Measurements from ENCODE around the gene CDKN2B-AS1.

The CDKN2B-AS1 gene

DNA sequence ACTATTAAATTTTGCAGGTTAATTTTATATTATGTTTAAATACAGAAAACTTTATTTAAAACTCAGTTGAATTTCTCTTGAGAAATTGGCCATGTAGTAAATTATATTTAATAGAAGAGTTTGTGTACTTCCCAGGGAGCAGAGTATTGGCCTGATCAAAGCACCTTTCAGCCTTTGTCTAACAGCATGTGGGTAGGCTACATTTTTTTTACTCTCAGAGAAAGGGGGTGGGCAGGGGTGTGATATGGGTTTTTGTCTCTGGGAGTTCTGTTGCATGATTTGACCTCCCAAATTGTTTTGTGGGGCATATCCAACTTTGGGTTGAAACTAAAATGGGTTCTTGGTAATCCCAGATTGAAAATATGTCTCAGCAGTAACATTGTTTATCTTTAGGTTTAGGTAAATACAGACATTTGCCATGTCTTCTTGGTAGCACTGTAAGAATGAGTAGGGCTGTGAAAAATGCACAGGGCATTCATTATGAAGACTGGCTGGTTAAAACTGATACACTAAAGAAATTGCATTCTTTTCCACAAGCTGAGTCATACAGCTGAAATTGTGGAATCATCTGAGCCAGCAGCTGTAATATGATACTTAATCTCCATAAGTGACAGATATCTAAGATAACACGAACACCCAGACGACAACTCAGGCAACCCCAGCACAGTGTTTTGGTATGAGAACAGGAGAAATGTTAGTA lies 89.9 kb downstream of the CDKN2B-AS1 start:
- in situ Hi-C loops (cut with MboI; ENCODE audit: low sequenced_read_pairs) = no loop called here

DNA sequence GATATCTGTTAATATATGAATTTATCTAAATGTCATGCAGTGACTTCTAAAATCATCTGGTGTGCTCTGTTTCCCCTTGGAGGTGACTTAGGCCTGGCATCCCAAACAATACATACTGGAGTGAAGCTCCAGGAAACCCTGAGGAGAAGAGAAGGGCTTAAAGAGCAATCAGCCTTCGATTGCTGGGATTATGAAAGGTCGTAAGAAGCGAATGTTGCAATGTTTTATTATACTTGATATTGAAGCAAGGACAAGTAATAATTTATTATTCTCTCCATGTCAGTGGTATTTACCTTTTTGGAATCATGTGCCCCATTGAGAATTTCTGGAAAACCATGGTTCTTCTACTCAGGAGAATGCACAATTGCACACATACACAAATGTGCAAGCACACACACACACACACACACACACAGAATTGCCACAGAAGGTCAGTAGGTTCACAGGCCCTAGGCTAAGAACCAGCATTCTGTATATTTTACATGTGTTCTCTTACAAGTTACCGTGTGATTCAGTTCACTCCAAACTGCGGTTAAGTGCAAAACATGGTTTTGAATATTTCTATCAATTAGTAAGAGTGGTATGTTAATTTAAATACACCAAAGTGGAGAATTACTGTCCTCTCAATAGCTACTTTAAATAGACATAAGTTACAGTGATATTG lies 93.6 kb downstream of the CDKN2B-AS1 start:
- in situ Hi-C loops (cut with MboI; ENCODE audit: low sequenced_read_pairs) = no loop called here

DNA sequence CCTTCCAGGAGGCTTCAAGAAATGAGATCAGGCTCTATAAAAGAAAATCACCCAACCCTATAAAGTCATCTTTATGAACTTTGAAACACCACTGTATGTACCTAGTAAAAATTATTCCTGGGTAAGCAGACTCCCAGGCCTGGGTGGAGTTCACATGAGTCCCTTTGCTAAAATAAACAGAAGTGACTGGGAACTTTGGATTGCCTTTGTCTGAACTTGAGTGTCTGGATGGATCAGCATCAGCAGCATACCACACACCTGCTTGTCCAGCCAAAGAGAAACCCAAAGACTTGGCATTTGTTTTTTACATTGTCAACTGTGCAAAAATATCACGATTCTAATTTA lies 94.1 kb downstream of the CDKN2B-AS1 start:
- in situ Hi-C loops (cut with MboI; ENCODE audit: low sequenced_read_pairs) = no loop called here

DNA sequence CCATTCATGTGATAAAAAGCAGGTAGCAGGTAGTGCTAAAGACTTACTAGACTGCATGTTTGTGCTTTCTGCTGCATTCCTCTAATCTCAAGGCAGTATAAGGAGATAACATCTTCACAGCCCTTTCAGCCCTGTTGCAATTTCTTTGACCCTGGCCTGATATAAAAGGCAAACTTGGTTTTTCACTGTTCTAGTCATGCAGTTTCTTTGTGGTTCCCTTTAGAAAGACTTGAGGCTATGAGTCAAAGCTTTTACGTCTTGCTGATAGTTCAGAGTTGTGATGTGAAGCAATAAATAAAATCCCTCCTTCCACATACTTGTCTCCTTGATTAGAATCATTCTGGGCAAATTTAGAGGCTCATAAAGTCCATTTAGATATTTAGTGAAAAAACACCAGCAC lies 103.1 kb downstream of the CDKN2B-AS1 start:
- in situ Hi-C loops (cut with MboI; ENCODE audit: low sequenced_read_pairs) = no loop called here

DNA sequence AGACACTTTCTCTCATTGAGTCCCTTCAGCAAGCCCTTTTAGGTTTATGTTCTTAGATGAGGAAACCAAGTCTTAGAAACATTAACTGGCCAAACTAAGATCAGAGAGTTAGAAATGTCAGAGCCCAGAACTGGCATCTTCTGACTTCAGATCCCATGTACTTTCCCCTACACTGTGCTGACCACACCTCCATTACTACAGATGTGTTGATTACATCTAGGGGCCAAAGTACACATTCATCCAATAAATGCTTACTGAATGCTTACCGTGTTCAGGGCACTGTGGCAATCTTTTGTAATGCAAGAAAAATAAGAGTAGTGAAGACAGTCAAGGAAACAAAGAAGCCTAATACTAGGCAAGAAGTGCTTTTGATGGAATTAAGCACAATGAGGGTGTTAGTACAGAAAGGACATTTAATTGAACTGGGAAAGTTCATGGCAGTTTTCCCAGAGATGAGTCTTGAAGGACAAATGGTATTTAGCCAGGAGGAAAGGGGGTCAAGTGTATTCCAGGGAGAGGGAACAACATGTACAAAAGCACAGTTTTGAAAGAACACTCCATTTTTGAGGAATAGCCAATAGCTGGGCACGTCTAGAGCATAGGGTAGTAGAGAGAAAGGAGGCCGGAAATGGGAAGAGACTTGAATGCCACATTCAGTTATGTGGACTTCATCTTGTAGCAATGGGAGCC lies 104.2 kb downstream of the CDKN2B-AS1 start:
- in situ Hi-C loops (cut with MboI; ENCODE audit: low sequenced_read_pairs) = no loop called here

DNA sequence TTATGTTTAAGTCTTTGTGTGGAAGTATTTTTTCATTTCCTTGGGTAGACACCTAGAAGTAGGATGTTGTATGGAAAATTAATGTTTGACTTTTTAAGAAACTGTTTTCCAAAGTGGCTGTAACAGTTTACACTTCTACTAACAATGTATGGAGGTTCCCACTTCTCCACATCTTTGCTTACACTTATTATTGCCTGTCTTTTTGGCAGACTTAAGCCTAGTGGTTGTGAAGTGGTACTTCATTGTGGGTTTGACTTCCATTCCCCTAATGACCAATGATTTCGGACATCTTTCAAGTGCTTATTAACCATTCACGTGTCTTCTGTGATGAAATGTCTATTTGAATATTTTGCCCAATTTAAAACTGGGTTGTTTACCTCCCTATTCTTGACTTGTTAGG lies 106.0 kb downstream of the CDKN2B-AS1 start:
- in situ Hi-C loops (cut with MboI; ENCODE audit: low sequenced_read_pairs) = no loop called here

DNA sequence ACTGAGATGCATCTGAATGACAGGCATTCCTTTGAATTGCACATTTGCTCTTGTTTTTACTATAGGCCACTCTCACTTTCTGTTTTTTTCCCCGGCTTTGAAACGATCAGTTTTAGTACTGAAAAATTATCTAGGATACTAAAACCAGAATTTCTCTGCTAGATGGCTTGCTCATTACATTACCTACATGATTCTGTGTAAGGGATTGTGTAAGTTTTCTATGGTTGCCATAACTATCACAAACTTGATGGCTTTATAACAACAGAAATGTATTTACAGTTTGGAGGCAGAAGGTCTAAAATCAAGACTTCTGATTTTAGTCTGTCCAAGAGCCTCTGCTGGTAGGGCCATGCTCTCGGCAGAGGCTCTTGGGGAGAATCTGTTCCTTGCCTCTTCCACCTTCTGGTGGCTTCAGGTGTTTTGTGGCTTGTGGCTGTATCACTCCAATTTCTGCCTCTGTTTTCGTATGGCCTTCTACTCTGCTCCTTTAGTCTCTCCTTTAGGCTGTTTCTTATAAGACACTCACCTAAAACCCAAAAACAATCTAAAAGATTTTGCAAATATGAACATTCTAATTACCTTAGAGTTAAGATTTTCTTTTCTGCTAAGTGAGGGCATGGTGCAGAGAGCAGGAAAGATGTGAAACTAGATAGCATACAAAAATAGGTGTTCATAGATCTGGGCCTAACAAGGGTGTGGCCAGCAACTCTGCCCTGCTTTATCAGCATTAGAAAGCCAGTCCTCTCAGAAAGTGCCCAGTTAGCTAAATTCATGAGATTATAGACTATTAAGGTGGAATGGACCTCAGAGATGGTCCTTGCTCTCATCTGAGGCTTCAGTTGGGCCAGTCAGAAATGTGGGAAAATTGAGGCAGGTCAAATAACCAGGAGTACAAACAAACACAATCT lies 107.8 kb downstream of the CDKN2B-AS1 start:
- in situ Hi-C loops (cut with MboI; ENCODE audit: low sequenced_read_pairs) = no loop called here

DNA sequence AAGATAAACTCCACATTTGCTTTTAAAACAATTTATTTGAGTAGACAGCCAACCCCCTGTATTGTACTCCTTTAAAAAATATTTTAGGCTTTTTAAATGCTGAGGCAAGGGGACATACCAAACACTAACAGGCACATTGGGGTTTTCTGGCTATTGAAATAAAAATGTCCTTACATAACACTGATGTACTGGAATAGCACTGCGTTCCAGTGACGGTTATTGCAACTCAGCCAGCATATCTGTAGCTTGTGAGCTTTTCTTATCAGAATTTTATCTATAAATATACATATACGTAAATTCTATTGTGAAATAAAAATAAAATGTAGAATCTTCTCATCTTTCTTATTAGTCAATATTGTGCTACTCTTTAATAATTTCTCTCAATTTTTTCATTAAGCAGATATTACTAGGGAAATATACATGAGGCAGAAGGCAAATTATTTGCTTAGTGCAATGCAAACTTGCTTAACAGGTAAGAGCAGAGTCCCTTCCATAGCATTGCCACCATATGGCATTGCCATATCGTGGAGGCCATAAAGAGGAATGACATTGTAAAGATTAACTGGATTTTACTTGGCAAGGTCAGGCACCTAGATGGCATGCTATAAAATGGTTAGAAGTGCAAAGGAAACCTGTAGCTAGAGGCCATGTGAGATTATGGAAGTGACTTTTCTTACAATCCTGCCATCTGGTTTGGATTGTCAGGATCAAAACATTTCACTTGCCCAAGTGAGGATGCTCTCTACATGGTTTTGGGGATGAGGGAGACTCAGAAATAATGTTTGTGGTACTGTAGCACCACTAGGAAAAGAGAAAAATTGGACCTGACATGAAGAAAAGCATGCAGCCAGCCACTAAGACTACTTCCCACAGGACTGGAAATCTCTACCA lies 109.3 kb downstream of the CDKN2B-AS1 start:
- in situ Hi-C loops (cut with MboI; ENCODE audit: low sequenced_read_pairs) = no loop called here

DNA sequence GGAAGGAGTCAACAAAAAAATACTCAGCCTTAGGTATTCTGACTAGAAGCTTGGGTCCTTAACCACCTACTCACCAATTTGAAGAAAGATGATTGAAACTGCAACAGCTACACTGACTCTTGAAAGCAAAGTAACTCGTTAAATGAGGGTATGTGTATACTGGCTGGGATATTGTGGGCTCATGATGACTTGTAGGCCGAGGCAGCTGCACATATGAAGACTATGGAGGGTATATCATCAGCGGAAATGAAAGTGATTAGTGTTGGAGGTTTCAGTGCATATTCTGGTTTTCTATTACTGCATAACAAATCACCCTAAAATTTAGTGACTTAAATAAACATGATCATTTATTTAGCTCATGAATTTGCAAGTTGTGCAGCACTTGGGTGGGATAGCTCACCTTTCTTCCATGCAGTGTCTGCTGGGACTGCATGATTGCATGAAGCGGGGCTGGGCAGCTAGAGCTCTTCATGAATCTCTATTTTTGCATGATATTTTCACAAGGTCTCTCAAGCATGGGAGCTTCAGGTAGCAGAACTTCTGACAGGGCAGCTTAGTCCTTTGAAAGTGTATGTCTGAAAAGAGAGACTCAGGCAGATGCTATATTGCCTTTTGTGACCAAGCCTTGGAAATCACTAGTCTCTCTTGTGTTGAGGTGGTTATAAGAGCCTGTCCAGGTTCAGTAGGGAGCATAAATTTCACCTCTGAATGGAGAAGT lies 110.6 kb downstream of the CDKN2B-AS1 start:
- in situ Hi-C loops (cut with MboI; ENCODE audit: low sequenced_read_pairs) = no loop called here

DNA sequence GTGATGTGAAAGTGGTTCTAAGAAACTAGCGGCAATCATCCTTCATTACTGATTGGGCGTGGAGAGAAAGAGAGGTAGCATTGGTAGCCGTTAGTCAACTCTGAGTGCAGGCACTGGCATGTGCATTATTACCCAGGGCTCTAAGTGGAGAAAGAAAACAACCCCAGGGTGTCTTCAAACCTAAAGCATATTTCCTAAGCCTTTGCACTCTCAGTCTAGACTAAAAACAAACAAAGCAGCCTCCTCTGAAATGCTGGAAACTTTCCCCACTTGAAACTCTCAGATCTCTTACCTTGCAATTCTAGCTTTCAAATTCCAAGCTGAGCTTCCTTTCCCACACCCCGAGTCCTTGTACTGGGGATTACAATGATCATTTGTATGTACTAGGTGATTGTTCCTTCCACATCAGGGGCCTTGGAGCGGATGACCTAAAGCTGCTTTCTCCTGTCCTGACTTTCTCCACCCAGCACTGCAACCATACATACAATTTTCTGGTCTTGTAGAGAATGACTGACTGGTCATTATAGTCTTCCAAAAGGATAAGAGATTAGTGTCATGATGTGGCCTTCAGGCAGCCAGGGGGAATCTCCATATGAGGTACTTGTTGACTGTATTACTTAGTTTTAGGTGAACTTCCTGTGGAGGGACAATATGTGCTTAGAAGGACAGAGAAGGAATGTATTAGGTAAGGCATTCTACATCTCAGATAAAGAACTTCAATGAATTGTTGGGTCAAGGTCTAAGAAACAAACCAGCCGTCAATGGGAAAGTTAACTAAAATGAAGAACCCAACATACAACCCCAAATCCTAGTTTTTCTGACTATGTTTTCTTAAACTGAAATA lies 112.8 kb downstream of the CDKN2B-AS1 start:
- in situ Hi-C loops (cut with MboI; ENCODE audit: low sequenced_read_pairs) = no loop called here

DNA sequence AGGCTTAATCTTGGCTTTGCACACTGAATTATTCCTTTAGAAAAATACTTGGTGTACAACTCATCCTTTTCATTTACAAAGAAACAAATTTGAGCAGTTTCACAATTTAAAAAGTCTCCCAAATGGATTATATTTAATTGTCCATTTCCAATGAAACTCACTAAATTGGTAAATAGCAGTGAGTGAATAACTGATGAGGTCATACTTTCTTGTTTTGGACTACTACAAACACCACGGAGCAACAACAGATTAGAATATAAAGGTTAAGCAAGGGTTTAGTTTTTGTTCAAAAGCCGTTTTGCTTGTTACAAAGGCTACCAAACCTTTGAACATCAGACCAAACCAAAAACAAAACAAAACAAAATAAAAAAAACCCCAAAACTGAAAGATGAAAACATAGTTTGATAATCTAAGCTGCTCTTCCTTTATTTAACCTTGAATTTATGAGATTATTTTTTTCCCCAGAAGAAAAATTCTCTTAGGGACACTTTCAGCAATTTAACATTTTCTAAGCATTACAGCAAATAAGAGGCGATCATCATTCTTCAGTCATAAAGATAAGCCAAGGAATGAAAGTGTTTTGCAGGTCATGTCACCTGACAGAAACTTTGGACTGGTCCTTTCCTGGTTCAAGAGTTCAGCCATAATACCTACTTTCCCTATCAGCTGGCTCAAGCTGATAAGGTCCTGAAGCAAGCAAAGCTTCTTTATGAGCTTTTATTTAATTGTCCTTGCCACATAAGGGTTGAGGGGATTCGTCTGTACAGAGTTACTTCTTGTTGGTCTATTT lies 114.2 kb downstream of the CDKN2B-AS1 start:
- in situ Hi-C loops (cut with MboI; ENCODE audit: low sequenced_read_pairs) = no loop called here

DNA sequence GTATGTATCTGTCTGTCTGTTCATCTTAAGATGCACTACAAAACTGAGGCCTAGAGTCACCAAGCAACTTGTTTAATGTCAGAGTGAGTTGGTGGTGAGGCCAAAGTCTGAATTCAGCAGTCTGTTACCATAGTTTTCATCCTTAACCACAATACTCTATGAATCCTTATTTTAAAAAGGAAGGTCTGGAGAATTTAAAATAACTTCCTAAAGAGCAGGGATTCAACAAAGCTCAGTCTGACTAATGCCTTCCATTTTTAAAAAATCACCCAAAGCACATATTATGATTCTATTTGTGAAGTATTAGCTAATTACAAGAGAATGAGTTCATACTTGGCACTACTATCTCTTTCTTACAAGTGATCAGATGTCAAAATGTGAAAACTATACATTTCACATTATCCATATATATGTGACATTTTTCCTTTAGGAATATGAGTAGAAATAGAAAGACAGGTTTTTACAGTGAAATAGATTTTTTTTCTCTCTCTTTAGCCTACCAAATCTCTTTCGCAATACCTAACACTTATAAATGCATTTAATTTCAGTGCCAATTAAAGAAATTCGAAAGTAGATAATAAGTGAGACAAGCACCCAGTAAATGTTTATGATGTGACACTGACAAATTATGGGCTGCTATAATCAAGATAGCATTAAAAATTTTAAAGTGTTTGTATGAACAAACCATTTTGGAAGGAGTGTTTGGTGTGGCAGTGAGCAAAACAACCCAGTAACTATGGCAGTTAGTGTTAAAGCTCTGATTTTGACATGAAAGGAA lies 116.8 kb downstream of the CDKN2B-AS1 start:
- in situ Hi-C loops (cut with MboI; ENCODE audit: low sequenced_read_pairs) = no loop called here

DNA sequence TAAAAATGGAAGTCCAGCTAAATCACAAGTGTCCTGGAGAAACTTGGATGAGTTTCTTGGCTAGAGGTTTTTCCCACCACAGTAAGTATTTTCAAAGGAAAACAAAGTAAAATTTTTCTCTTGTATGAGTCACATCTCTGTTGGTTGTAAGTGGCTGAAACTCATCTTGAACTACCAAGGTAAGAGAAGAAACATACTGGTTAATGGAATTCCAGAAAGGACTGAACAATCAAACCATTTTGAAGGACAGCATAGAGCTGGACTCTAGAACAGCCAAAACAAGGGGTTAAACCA lies 117.3 kb downstream of the CDKN2B-AS1 start:
- in situ Hi-C loops (cut with MboI; ENCODE audit: low sequenced_read_pairs) = no loop called here

DNA sequence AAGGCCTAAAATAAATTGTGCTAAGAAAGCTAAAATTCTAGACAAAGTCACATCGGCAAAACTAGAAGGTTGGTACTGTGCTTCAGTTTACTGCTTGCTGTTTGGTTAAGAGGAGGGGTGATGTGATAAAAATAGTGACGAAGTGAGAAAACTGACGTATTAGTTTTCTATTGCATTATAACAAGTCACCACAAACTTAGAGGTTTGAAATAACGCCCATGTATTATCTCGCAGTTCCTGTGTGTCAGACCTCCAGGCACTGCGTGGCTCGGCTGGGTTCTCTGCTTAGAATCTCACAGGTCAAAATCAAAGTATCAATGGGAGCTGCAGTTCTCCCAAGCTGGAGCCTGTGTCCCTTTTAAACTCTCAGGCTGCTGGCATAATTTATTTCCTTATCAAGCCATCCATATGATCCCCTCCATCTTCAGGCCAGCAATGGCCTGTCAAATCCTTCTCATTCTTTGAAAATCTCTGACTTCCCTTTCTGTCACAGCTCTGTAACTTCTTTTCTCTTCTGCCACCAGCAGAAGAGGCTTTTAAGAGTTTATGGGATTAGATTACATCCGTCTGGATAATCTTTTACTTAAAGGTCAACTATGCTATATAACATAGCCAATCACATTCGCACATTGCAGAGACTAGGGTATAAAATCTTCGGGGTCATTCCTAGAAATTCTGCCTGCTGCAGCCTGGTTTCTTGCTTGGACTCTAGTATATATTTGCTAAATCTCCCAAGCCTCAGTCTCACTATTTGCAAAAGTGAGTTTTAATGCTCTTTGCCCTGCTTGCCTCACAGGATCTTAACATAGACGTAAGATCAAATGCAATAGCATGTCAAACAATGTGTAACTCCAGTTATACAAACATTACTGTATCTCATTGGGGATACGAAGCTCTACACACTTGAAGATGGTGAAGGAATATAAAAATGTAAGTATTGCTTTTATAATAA lies 118.6 kb downstream of the CDKN2B-AS1 start:
- in situ Hi-C loops (cut with MboI; ENCODE audit: low sequenced_read_pairs) = no loop called here

DNA sequence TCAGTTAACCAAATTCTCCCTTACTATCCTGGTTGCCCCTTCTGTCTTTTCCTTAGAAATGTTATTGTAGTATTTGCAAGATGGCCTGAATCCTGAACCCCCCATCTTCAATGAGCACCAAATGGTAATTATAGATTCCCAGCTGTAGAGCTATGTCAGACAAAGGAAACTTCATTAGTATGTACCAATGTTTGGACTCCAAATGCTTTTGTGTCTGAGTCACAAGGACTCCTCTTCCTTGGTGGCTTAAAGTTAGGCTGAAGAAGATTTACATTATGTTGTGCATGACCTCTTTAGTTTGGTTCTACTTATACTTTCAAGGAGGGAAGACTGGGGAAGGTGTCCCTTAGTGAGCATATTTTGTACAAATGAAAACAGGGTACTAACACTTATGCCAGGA lies 120.4 kb downstream of the CDKN2B-AS1 start:
- in situ Hi-C loops (cut with MboI; ENCODE audit: low sequenced_read_pairs) = no loop called here

DNA sequence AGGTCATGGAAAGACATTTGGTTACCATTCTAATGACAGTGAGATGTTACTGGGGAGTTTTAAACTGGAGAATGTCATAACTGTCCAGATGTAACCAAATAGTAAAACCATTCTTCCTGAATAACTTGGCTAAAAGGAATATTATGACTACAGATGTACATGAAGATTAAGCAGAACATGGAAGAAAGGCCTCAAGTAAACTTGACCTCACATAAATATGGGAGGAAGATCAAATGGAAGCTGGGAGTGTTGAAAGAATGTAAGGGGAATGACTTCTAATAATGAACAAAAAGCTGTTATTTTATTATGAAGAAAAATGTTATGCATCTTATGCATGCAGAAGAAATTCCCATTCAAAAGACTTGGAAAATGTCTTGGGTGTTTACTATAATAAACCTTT lies 122.2 kb downstream of the CDKN2B-AS1 start:
- in situ Hi-C loops (cut with MboI; ENCODE audit: low sequenced_read_pairs) = no loop called here
